Measurements from ENCODE around the gene MYZAP.
A peak's percentile ranks its signal among the peaks of the same experiment; 100 is the strongest.

DNA sequence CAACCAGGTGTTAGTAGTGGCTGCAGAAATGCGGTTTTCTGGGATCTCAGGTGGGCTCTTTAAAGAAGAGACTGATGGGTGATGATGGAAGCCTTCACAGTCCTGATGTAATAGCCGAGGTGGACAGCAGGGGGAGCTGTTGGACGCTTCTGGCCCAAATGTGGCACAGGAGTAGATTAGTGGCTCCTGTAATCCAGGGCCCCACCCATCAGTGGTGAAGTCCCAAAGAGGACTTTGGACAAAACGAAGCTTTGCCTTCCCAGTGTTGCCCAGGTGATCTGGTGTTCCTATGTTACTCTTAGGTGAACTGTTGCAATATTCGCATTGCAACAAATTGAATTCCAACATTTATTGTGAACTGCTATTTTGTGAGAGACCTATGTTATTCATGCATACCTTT lies 31.8 kb upstream of the MYZAP start:
- TF ChIP-seq, protein P1, sequence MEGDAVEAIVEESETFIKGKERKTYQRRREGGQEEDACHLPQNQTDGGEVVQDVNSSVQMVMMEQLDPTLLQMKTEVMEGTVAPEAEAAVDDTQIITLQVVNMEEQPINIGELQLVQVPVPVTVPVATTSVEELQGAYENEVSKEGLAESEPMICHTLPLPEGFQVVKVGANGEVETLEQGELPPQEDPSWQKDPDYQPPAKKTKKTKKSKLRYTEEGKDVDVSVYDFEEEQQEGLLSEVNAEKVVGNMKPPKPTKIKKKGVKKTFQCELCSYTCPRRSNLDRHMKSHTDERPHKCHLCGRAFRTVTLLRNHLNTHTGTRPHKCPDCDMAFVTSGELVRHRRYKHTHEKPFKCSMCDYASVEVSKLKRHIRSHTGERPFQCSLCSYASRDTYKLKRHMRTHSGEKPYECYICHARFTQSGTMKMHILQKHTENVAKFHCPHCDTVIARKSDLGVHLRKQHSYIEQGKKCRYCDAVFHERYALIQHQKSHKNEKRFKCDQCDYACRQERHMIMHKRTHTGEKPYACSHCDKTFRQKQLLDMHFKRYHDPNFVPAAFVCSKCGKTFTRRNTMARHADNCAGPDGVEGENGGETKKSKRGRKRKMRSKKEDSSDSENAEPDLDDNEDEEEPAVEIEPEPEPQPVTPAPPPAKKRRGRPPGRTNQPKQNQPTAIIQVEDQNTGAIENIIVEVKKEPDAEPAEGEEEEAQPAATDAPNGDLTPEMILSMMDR (IDR thresholded peaks at IDR 0.05) = peak; percentile 81
- TF ChIP-seq MXI1 (IDR thresholded peaks at IDR 0.05; ENCODE audit: low read depth, low read length) (no peak), SIN3A (IDR thresholded peaks at IDR 0.05; ENCODE audit: borderline replicate concordance, low read depth, low read length) (no peak)
- TF ChIP-seq, protein P2, sequence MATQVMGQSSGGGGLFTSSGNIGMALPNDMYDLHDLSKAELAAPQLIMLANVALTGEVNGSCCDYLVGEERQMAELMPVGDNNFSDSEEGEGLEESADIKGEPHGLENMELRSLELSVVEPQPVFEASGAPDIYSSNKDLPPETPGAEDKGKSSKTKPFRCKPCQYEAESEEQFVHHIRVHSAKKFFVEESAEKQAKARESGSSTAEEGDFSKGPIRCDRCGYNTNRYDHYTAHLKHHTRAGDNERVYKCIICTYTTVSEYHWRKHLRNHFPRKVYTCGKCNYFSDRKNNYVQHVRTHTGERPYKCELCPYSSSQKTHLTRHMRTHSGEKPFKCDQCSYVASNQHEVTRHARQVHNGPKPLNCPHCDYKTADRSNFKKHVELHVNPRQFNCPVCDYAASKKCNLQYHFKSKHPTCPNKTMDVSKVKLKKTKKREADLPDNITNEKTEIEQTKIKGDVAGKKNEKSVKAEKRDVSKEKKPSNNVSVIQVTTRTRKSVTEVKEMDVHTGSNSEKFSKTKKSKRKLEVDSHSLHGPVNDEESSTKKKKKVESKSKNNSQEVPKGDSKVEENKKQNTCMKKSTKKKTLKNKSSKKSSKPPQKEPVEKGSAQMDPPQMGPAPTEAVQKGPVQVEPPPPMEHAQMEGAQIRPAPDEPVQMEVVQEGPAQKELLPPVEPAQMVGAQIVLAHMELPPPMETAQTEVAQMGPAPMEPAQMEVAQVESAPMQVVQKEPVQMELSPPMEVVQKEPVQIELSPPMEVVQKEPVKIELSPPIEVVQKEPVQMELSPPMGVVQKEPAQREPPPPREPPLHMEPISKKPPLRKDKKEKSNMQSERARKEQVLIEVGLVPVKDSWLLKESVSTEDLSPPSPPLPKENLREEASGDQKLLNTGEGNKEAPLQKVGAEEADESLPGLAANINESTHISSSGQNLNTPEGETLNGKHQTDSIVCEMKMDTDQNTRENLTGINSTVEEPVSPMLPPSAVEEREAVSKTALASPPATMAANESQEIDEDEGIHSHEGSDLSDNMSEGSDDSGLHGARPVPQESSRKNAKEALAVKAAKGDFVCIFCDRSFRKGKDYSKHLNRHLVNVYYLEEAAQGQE (IDR thresholded peaks at IDR 0.05; ENCODE audit: low read depth, low read length) = no peak

All from SK-N-SH (cell line).